HEK293T (cell line): ENCODE data around the gene FOXJ2.

Source experiments
- BHLHE40 ChIP-seq: fragments of 450-650 bp; IDR thresholded peaks from 2 replicates; pipeline ENCODE4 v1.6.1; 2016; ENCODE audit warnings: mild to moderate bottlenecking, moderate library complexity, borderline replicate concordance
- CTBP1 ChIP-seq: fragments of 450-650 bp; IDR thresholded peaks from 2 replicates; pipeline ENCODE4 v1.6.1; 2016; ENCODE audit warnings: borderline replicate concordance
- ELF4 ChIP-seq: fragments of 450-650 bp; IDR thresholded peaks from 2 replicates; pipeline ENCODE4 v1.6.1; 2017; ENCODE audit warnings: antibody characterized with exemption
- FOXA1 ChIP-seq: fragments of 450-650 bp; IDR thresholded peaks from 2 replicates; pipeline ENCODE4 v1.6.1; 2016; ENCODE audit warnings: mild to moderate bottlenecking
- FOXK2 ChIP-seq: fragments of 450-650 bp; IDR thresholded peaks from 2 replicates; pipeline ENCODE4 v1.6.1; 2016; ENCODE audit warnings: mild to moderate bottlenecking
- HDGF ChIP-seq: fragments of 450-650 bp; IDR thresholded peaks from 2 replicates; pipeline ENCODE4 v1.6.1; 2017; ENCODE audit warnings: antibody characterized with exemption, borderline replicate concordance
- L3MBTL2 ChIP-seq: fragments of 450-650 bp; conservative IDR thresholded peaks from 2 replicates; pipeline ENCODE4 v1.6.1; 2016; ENCODE audit warnings: mild to moderate bottlenecking
- NFRKB ChIP-seq: fragments of 450-650 bp; IDR thresholded peaks from 2 replicates; pipeline ENCODE4 v1.6.1; 2016; ENCODE audit warnings: mild to moderate bottlenecking, moderate library complexity
- SP1 ChIP-seq: fragments of 450-650 bp; IDR thresholded peaks from 2 replicates; pipeline ENCODE4 v1.6.1; 2017
- SUZ12 ChIP-seq: fragments of 450-650 bp; IDR thresholded peaks from 2 replicates; pipeline ENCODE4 v1.6.1; 2016; ENCODE audit warnings: mild to moderate bottlenecking
- TARDBP ChIP-seq: fragments of 450-650 bp; IDR thresholded peaks from 2 replicates; pipeline ENCODE4 v1.6.1; 2016
- ZNF384 ChIP-seq: fragments of 450-650 bp; IDR thresholded peaks from 2 replicates; pipeline ENCODE4 v1.6.1; 2016

GRCh38 chr12:8089716-8090115 is 57.2 kb downstream of the FOXJ2 start:
- no peak for TF ChIP-seq SUZ12
- TF ChIP-seq BHLHE40: no peak
- no peak for TF ChIP-seq ZNF384
- no peak for TF ChIP-seq ELF4
- TF ChIP-seq L3MBTL2: no peak
- no peak for TF ChIP-seq SP1
- no peak for TF ChIP-seq CTBP1
- TF ChIP-seq TARDBP: no peak
- no peak for TF ChIP-seq NFRKB
- no peak for TF ChIP-seq FOXA1
- no peak for TF ChIP-seq FOXK2
- TF ChIP-seq HDGF: no peak
